SJCRH30 (cell line): ENCODE measurements around the gene CGB1. TPM values are rescaled to one million over a fixed set of nuclear protein-coding genes. Genes with fewer than 3 reads are reported as not detected.

Source experiments
- DNase-seq, 2 experiments: peaks; one replicate each; pipeline ENCODE4 v3.0.0-alpha.2; 2015 to 2020
- H3K27ac ChIP-seq: fragments of 250-450 bp; sonication (Bioruptor Pico); 2 replicates; pipeline ENCODE4 v1.5.1; 2020; ENCODE audit warnings: mild to moderate bottlenecking, moderate library complexity
- H3K27me3 ChIP-seq: fragments of 250-450 bp; sonication (Bioruptor Pico); 2 replicates; pipeline ENCODE4 v1.5.1; 2020; ENCODE audit warnings: mild to moderate bottlenecking, moderate library complexity
- H3K36me3 ChIP-seq: fragments of 250-450 bp; sonication (Bioruptor Pico); 2 replicates; pipeline ENCODE4 v1.5.1; 2020; ENCODE audit warnings: mild to moderate bottlenecking, moderate library complexity
- H3K4me1 ChIP-seq: fragments of 250-450 bp; sonication (Bioruptor Pico); 2 replicates; pipeline ENCODE4 v1.5.1; 2020; ENCODE audit warnings: mild to moderate bottlenecking, moderate library complexity
- H3K4me3 ChIP-seq: fragments of 250-450 bp; sonication (Bioruptor Pico); 2 replicates; pipeline ENCODE4 v1.5.1; 2020; ENCODE audit warnings: mild to moderate bottlenecking, moderate library complexity
- H3K9me3 ChIP-seq: fragments of 250-450 bp; sonication (Bioruptor Pico); replicated peaks from 2 replicates; pipeline ENCODE4 v1.5.1; 2020; ENCODE audit warnings: mild to moderate bottlenecking, moderate library complexity
- total RNA-seq: library from RNA; depleted of rRNA; stranded (reverse); fragments of >200 nt; shearing (Covaris generic); gene quantifications from 2 replicates; pipeline ENCODE4 v1.2.3, GENCODE V29; 2014

CGB1 gene
- total RNA-seq, 1 experiment from 2014 or later: not detected

DNA sequence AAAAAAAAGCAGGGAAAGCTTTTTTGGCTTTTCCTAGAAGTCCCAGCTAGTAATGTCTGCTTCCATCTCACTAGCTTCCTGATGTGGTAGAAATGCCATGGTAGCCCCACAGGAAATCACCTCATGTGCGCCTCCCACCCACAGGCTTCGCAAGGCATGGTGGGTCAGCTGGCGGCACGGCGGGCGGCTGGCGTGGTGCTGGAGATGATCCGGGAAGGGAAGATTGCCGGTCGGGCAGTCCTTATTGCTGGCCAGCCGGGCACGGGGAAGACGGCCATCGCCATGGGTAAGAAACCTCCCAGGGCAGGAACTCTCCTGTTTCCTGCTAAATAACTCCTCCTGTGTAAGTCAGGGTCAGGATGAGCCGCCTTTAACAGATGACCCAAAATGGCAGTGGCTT, 32.6 kb downstream of the CGB1 start:
- Histone ChIP-seq H3K36me3 (peaks cover 24% of the 10 kb centered on the region), H3K27ac (no peak overlapping the region)

DNA sequence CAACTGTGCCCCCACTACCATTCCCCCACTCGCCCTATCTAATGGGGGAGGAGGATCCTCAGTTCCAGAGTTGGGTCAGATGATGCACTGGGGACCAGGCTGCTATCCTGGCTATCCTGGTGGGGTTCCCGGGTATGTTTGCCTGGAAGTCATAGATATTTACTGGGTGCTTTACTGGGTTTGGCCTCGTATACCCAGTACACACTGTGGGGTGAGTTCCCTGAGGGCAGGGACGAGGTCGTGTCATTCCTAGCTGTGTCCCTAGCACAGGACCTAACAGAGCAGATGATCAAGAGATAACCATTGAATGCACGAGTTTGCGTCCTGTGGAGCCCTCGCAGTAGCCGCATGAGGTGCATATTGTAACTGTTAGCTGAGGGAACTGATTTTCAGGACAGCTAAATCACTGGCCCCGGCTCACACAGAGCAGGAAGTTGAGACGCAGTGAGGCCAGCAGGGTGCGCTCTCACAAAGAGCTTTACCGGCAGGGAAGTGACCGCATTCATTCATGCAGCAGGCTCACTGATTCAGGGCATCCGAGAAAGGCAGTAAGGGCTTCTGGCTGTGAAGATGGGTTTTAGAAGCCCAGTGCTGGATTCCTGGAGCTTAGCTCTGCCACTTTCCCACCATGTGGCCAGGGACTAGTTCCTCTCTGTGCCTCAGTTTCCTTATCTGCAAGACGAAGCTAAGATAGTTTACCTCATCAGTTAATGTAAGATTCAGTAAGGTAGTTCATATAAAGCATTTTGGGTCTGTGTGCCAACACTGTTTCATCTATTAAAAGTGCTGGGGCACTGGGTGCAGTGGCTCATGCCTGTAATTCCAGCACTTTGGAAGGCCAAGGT, 37.0 kb downstream of the CGB1 start:
- no peak overlapping the region for H3K27ac ChIP-seq
- no peaks in the 10 kb centered on the region for H3K27me3 ChIP-seq
- H3K4me3 ChIP-seq: no peak overlapping the region
- no peaks in the 10 kb centered on the region for H3K9me3 ChIP-seq
- DNase-seq: peak; percentile 48 to 59
- H3K4me1 ChIP-seq: no peaks in the 10 kb centered on the region
- H3K36me3 ChIP-seq: peaks cover 12% of the 10 kb centered on the region; the same call in 1 of the 2 replicates

More for the DNA sequence above, 32.6 kb downstream of the CGB1 start:
- Histone ChIP-seq H3K4me1 (no peaks in the 10 kb centered on the region), H3K27me3 (no peaks in the 10 kb centered on the region), H3K9me3 (no peaks in the 10 kb centered on the region), H3K4me3 (no peak overlapping the region)
- no peak for DNase-seq

DNA sequence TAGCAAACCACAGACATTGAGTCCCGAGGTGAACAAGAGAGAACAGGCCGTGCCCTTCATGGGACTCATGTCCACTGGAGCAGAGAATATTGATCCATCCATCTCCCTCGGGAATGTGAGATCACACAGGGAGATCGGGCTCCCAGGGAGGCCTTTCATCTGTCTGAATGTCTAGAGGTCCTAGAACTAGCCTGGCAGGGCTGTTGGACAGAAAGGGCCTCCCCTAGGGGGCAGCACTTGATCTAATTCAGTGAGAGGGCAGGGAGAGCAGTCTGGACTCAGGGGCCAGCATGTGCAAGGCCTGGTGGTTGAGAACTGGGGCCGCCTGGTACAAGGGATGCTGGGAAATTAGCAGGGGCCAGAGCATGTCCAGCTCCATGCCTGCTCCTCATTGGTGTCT, 38.7 kb downstream of the CGB1 start:
- Histone ChIP-seq H3K27ac (no peak overlapping the region), H3K9me3 (no peaks in the 10 kb centered on the region)
- DNase-seq: peak; percentile 81 to 84

DNA sequence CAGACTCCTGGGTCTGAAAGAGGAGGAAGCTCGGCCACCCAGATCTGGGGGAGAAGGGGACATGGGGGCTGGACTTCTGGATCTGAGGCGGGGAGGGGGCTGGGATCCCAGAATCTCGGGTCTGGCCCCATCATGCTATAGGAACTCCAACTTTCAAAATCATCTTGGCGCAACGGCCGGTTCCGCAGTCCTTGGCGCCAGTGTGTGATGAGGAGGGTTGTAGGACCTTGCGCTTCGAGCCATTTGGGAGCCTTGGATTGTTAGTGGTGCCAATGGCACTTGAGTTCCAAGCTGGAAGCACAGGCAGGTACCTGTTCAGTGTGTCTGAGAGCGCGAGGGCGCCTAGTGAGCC, 42.7 kb downstream of the CGB1 start:
- Histone ChIP-seq H3K27ac (peak overlapping the region; percentile 51), H3K4me3 (peak overlapping the region; percentile 63), H3K27me3 (no peaks in the 10 kb centered on the region), H3K9me3 (no peaks in the 10 kb centered on the region), H3K4me1 (peaks cover 12% of the 10 kb centered on the region), H3K36me3 (no peaks in the 10 kb centered on the region; the same call in 1 of the 2 replicates)
- DNase-seq: no peak

More for the DNA sequence above, 38.7 kb downstream of the CGB1 start:
- Histone ChIP-seq H3K27me3 (no peaks in the 10 kb centered on the region), H3K36me3 (peaks cover 7% of the 10 kb centered on the region; the same call in 1 of the 2 replicates), H3K4me1 (no peaks in the 10 kb centered on the region), H3K4me3 (no peak overlapping the region)

DNA sequence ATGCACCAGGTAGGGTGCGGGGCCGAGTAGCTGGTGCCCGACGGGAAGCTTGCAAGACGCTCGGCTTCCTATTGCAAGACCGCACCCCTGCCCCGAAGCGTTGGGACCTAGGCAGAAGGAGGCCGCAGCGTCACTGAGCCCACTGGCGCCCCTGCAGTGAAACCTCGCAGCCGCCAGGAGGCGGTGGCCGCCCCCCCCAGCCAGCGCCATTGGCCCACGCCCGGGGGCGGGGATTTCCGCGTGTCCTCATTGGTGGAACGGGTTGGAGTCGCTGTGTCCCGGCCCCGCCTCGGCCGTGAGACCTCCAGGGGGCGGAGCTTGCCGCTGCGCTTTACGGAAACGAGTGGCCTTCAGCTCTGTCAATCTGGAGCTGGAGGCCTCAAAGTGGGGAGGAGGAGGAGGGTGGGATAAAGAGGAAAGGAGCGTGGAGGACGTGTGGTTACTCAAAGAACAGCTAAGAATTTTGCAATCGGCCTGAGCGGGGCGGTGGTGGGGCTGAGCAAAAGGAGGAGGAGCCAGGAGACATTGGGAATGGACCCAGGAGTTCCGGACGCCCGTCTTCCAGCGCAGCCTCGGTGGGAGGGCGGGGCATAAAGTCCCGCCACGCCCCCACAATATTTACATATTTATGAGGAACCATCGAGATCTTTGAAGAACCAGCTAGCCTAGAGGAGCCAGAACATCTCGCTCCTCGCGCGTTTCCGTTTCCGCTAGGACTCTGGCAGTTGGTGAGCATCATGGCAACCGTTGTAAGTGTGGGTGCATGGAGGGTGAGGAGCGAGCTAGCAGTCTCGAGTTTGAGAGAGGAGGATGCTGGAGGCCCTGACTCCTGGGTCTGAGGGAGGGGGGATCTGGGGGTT, 43.3 kb downstream of the CGB1 start, which contains the start of the genes GYS1 and RUVBL2:
TSS of gene GYS1 (minus strand) at position 135 of the 860 bp plus-strand sequence. CDS start 197 bp downstream, outside the sequence.
TSS of gene RUVBL2 (plus strand) at position 713 of the 860 bp plus-strand sequence. CDS start at position 738, 25 bp downstream.
- Histone ChIP-seq H3K9me3 (no peaks in the 10 kb centered on the region), H3K4me1 (peaks cover 12% of the 10 kb centered on the region), H3K27ac (peak within 1 kb of the TSS; percentile 54), H3K36me3 (peaks cover 5% of the 10 kb centered on the region; the same call in 1 of the 2 replicates), H3K4me3 (peak within 1 kb of the TSS; percentile 63), H3K27me3 (no peaks in the 10 kb centered on the region)
- peak; percentile 99 for DNase-seq

DNA sequence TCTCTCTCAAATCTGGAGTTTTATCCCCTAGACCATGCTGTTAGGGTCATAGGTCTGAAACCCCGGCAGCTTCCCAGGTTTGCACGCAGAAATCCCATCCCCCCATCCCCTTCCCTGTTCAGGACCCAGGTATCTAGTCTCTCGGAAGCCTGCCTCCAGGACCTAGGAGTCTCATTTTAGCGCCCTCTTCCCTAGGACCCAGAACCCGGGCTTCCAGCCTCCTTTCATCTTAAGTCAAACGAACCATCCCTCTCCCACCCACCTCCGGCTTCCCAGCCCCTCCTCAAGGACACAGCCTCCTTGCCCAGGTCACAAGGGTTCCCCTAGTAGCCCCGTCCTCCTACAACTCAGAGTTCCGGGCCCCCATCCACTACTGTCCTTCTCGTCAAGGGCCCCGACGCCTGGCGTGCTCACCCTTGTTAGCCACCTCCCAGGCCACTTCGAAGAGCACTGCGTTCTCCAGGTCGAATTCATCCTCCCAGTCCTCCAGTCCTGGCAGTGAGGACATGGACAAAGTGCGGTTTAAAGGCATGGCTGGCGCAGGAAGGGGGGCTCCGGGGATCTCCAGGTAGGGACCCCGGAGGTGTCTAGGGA, 44.0 kb downstream of the CGB1 start:
- H3K4me1 ChIP-seq: peaks cover 12% of the 10 kb centered on the region
- H3K27me3 ChIP-seq: no peaks in the 10 kb centered on the region

GRCh38 chr19:48991873-48992580, 44.7 kb downstream of the CGB1 start:
- DNase-seq: peak; percentile 70 to 79

More for the DNA sequence above, 44.0 kb downstream of the CGB1 start:
- no peaks in the 10 kb centered on the region for H3K9me3 ChIP-seq
- peak overlapping the region; percentile 63 for H3K4me3 ChIP-seq
- H3K27ac ChIP-seq: peak overlapping the region; percentile 54
- no peak for DNase-seq
- peaks cover 10% of the 10 kb centered on the region for H3K36me3 ChIP-seq

GRCh38 chr19:48991011-48991609, 45.6 kb downstream of the CGB1 start:
- H3K4me3 ChIP-seq: no peak overlapping the region
- H3K4me1 ChIP-seq: peaks cover 12% of the 10 kb centered on the region
- DNase-seq: no peak
- H3K27ac ChIP-seq: no peak overlapping the region
- no peaks in the 10 kb centered on the region for H3K27me3 ChIP-seq
- H3K9me3 ChIP-seq: no peaks in the 10 kb centered on the region
- H3K36me3 ChIP-seq: peaks cover 15% of the 10 kb centered on the region

More at GRCh38 chr19:48991873-48992580, 44.7 kb downstream of the CGB1 start:
- peak overlapping the region; percentile 54 for H3K27ac ChIP-seq
- H3K36me3 ChIP-seq: peaks cover 13% of the 10 kb centered on the region
- H3K4me3 ChIP-seq: peak overlapping the region; percentile 63
- no peaks in the 10 kb centered on the region for H3K27me3 ChIP-seq
- H3K4me1 ChIP-seq: peaks cover 12% of the 10 kb centered on the region
- no peaks in the 10 kb centered on the region for H3K9me3 ChIP-seq

- Histone ChIP-seq H3K27me3 (no peaks in the 10 kb centered on the region), H3K27ac (peak overlapping the region; percentile 69), H3K36me3 (peaks cover 22% of the 10 kb centered on the region), H3K4me1 (peaks cover 12% of the 10 kb centered on the region), H3K4me3 (no peak overlapping the region), H3K9me3 (no peaks in the 10 kb centered on the region)
- no peak for DNase-seq
Observed at GRCh38 chr19:48990400-48990799, 46.3 kb downstream of the CGB1 start.

GRCh38 chr19:48989701-48990291, 46.9 kb downstream of the CGB1 start:
- Histone ChIP-seq H3K4me3 (no peak overlapping the region), H3K27me3 (no peaks in the 10 kb centered on the region), H3K27ac (peak overlapping the region; percentile 69), H3K36me3 (peaks cover 28% of the 10 kb centered on the region), H3K4me1 (peaks cover 12% of the 10 kb centered on the region), H3K9me3 (no peaks in the 10 kb centered on the region)
- peak; percentile 80 to 81 for DNase-seq

DNA sequence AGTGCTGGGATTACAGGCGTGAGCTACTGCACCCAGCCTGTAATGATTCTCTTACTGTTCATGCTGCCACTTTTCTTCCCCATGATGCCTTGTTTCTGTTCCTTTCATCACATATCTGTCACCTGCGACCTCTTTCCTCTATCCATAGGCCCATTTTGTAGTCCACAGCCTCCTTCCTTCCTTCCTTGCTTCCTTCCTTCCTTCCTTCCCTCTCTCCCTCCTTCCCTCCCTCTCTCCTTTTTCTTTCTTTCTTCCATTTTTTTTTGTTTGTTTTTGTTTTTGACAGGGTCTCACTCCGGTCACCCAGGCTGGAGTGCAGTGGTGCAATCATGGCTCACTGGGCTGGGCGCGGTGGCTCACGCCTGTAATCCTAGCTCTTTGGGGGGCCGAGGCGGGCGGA, 47.8 kb downstream of the CGB1 start:
- no peak overlapping the region for H3K4me3 ChIP-seq
- H3K4me1 ChIP-seq: peaks cover 12% of the 10 kb centered on the region
- no peak for DNase-seq
- H3K27ac ChIP-seq: no peak overlapping the region
- peaks cover 36% of the 10 kb centered on the region for H3K36me3 ChIP-seq
- H3K9me3 ChIP-seq: no peaks in the 10 kb centered on the region
- H3K27me3 ChIP-seq: no peaks in the 10 kb centered on the region

DNA sequence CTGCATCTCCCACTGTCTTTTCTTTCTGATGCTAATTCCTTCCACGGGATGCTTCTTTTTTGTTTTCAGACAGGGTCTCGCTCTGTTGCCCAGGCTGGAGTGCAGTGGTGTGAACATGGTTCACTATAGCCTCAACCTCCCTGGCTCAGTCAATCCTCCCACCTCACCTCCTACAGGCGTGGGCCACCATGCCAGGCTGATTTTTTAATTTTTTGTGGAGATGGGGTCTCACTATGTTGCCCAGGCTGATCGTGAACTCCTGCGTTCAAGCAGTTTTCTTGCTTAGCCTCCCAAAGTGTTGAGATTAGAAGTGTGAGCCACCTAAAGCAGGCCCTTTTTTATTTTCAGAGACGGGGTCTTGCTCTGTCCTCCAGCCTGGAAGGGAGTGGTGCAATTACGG, 48.4 kb downstream of the CGB1 start:
- DNase-seq: no peak
- Histone ChIP-seq H3K9me3 (no peaks in the 10 kb centered on the region), H3K27ac (no peak overlapping the region), H3K4me1 (peaks cover 12% of the 10 kb centered on the region), H3K36me3 (peaks cover 42% of the 10 kb centered on the region), H3K27me3 (no peaks in the 10 kb centered on the region), H3K4me3 (no peak overlapping the region)

- Histone ChIP-seq H3K36me3 (peaks cover 45% of the 10 kb centered on the region), H3K9me3 (no peaks in the 10 kb centered on the region), H3K4me1 (peaks cover 12% of the 10 kb centered on the region), H3K27ac (no peak overlapping the region), H3K4me3 (no peak overlapping the region), H3K27me3 (no peaks in the 10 kb centered on the region)
- DNase-seq: no peak
Observed at GRCh38 chr19:48987323-48987722, 49.4 kb downstream of the CGB1 start.
